Measurements from ENCODE around the gene HOXA13. TPM values are rescaled to one million over a fixed set of nuclear protein-coding genes. Genes with fewer than 3 reads are reported as not detected.

HOXA13 gene
- total RNA-seq, 4 donors from 2014 or later: not detected

DNA sequence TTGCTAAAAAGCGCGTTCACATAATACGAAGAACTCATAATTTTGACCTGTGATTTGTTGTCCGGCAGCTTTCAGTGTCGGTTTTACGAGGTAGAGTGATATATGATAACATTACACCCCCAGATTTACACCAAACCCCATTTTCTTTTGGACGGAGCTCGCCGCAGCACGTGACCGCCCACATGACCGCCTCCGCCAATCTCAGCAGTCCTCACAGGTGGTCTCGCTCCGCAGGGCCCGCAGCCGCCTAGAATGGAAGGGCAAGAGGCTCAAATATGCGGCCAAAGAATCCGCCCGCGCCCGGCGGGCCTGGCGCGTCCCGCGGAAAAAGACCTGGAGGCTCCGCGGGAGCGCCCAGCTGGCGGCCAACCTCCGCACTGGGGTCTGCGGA, 43.4 kb downstream of the HOXA13 start, which contains the start of gene HOXA7:
TSS of gene HOXA7 (minus strand) at position 168 of the 391 bp plus-strand sequence. CDS start at position 38, 130 bp downstream.
- peaks cover 3 to 60% (median 13%) of the 10 kb centered on the region in 4 donors for H3K4me1 ChIP-seq
- H3K27ac ChIP-seq: peak within 1 kb of the TSS; percentile 69 to 93 (median 84)
- TF ChIP-seq POLR2A (IDR thresholded peaks at IDR 0.05): peak in 1 of 2 donors; percentile 39
- TF ChIP-seq, protein P1, sequence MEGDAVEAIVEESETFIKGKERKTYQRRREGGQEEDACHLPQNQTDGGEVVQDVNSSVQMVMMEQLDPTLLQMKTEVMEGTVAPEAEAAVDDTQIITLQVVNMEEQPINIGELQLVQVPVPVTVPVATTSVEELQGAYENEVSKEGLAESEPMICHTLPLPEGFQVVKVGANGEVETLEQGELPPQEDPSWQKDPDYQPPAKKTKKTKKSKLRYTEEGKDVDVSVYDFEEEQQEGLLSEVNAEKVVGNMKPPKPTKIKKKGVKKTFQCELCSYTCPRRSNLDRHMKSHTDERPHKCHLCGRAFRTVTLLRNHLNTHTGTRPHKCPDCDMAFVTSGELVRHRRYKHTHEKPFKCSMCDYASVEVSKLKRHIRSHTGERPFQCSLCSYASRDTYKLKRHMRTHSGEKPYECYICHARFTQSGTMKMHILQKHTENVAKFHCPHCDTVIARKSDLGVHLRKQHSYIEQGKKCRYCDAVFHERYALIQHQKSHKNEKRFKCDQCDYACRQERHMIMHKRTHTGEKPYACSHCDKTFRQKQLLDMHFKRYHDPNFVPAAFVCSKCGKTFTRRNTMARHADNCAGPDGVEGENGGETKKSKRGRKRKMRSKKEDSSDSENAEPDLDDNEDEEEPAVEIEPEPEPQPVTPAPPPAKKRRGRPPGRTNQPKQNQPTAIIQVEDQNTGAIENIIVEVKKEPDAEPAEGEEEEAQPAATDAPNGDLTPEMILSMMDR (IDR thresholded peaks at IDR 0.05): no peak
- peak within 1 kb of the TSS; percentile 33 to 81 (median 55) for H3K4me3 ChIP-seq
- peaks cover 0 to 7% (median 0%) of the 10 kb centered on the region in 4 donors for H3K9me3 ChIP-seq
- no peaks in the 10 kb centered on the region for H3K36me3 ChIP-seq
- no peaks in the 10 kb centered on the region for H3K27me3 ChIP-seq
- DNase-seq: peak; percentile 25 to 83 (median 76)

DNA sequence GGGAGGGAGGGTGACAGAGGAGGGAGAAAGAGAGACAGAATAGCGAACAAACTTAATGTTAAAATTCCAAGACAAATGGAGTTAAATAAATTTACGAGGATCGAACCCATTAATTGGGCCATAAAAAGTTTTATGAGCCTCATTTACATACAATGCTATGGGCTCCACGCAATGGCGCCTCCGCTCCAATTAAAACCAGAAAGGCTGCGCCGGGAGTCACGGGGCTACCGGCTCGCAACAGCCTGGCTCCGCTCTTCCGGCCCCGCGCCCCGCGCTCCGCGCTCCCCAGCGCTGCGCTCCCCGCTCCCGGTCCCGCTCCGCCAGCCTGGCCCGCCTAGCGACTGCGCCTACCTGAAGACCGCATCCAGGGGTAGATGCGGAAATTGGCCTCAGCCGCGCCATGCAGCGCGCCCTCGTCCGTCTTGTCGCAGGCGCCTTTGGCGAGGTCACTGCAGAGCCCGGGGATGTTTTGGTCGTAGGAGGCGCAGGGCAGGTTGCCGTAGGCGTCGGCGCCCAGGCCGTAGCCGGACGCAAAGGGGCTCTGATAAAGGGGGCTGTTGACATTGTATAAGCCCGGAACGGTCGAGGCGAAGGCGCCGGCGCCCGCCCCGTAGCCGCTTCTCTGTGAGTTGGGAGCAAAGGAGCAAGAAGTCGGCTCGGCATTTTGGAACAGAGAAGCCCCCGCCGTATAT, 43.9 kb downstream of the HOXA13 start:
- H3K9me3 ChIP-seq: peaks cover 0 to 7% (median 0%) of the 10 kb centered on the region in 4 donors
- H3K4me1 ChIP-seq: peaks cover 3 to 55% (median 13%) of the 10 kb centered on the region in 4 donors
- peak; percentile 15 to 78 (median 69) for DNase-seq
- H3K27me3 ChIP-seq: no peaks in the 10 kb centered on the region
- peak overlapping the region; percentile 69 to 93 (median 84) for H3K27ac ChIP-seq
- H3K36me3 ChIP-seq: no peaks in the 10 kb centered on the region
- H3K4me3 ChIP-seq: peak overlapping the region; percentile 33 to 81 (median 55)
- TF ChIP-seq POLR2A (IDR thresholded peaks at IDR 0.05): peak; percentile 38 to 51
- TF ChIP-seq, protein P1 (IDR thresholded peaks at IDR 0.05): no peak

DNA sequence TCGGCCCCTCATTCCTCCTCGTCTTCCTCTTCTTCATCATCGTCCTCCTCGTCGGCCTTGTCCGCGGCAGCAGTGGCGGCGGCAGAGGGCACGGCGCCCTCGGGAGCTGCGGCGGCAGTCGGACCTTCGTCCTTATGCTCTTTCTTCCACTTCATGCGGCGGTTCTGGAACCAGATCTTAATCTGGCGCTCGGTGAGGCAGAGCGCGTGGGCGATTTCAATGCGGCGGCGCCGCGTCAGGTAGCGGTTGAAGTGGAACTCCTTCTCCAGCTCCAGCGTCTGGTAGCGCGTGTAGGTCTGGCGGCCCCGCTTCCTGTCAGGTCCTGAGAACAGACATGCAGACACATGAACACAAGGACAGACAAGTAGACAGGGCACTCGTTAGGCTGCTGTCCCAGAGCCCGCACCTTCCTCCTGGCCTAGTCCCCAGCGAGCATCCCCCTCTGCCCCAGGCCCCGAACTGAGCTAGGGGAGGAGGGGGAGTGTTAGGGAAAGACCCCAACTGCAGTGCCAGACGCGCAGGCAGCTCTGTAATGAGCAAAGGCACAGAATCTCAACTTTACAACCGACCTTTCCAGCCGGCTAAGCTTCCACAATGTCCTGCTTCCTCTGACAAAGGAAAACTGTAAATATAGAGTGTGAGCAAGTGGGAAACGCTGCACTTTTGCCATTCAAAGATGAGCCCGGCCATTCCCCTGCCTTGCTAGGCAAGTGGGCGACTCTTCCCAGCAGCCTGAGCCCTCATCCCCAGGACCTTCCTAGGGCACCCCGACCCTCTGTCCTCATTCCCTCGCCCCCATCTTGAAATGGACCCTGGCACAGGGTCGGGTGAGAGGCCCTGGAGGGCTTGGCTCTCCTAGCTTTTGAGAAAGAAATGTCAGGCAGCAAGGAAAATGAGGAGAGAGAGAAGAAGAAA, 44.7 kb downstream of the HOXA13 start:
- H3K27me3 ChIP-seq: no peaks in the 10 kb centered on the region
- peaks cover 1 to 49% (median 14%) of the 10 kb centered on the region in 4 donors for H3K4me1 ChIP-seq
- TF ChIP-seq, protein P1 (IDR thresholded peaks at IDR 0.05): no peak
- TF ChIP-seq POLR2A (IDR thresholded peaks at IDR 0.05): no peak
- peaks cover 0 to 7% (median 0%) of the 10 kb centered on the region in 4 donors for H3K9me3 ChIP-seq
- DNase-seq: peak; percentile 17 to 72 (median 68)
- peak overlapping the region; percentile 69 to 93 (median 84) for H3K27ac ChIP-seq
- no peaks in the 10 kb centered on the region for H3K36me3 ChIP-seq
- peak overlapping the region; percentile 4 to 81 (median 55) for H3K4me3 ChIP-seq

DNA sequence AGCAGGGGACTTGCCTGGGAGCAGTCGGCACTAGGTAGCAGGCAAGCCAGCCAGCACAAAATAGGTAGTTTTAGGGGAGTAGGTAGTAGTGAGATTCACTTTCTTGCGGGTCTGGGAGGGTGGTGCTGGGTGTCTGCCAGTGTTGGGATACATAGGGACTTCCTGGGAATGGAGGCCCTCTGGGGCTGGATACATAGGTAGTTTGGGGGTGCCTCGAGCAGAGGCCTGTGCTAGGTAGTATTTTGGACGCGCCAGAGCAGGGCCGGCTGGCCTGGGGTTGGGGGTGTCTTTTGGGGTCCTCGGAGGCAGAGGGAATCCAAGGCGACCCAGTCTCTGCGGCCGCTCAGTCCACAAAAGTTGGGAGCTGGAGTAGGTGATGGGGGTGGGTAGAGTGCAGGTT, 45.5 kb downstream of the HOXA13 start:
- Histone ChIP-seq H3K27ac (peak overlapping the region in 3 of 4 donors; percentile 60 to 93 (median 76)), H3K9me3 (peaks cover 0 to 7% (median 0%) of the 10 kb centered on the region in 4 donors), H3K27me3 (no peaks in the 10 kb centered on the region), H3K4me3 (peak overlapping the region in 2 of 4 donors; percentile 74 to 81), H3K36me3 (no peaks in the 10 kb centered on the region), H3K4me1 (peaks cover 0 to 48% (median 14%) of the 10 kb centered on the region in 4 donors)
- DNase-seq: peak; percentile 11 to 50 (median 42)
- no peak for TF ChIP-seq POLR2A (IDR thresholded peaks at IDR 0.05)
- TF ChIP-seq, protein P1 (IDR thresholded peaks at IDR 0.05): no peak

DNA sequence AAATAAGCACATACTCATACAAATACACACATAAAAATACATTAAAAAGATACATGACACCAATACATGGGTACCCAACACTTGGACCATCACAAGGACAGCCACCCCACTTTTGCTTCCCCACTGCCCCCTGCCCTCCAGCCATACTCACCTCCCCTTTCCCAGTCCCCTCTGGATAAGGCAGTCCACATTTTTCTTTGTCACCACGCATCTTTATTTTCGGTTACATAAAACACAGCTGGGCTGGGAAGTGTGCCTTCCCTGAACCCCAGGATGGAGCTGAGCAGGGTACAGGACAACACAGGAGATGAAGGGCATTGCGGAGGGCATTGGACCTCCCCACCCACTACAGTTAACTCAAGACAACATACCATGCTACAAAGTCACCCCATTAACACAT, 46.4 kb downstream of the HOXA13 start:
- Histone ChIP-seq H3K36me3 (no peaks in the 10 kb centered on the region), H3K4me3 (no peak overlapping the region), H3K27me3 (no peaks in the 10 kb centered on the region), H3K27ac (peak overlapping the region in 3 of 4 donors; percentile 81 to 96 (median 92)), H3K4me1 (peaks cover 0 to 56% (median 14%) of the 10 kb centered on the region in 4 donors), H3K9me3 (peaks cover 0 to 7% (median 0%) of the 10 kb centered on the region in 4 donors)
- TF ChIP-seq POLR2A (IDR thresholded peaks at IDR 0.05): no peak
- TF ChIP-seq, protein P1 (IDR thresholded peaks at IDR 0.05): no peak
- peak in 2 of 3 donors; percentile 5 to 43 for DNase-seq

Data from Peyer's patch (tissue), 4 donors.